OCI-LY7 (cell line): Measurements from ENCODE around the gene TTC21A. TPM values are rescaled to one million over a fixed set of nuclear protein-coding genes. Genes with fewer than 3 reads are reported as not detected.

Experiments used
- BruUV-seq: library from RNA; stranded (reverse); fragments of 400-500 nt; replicated peaks from 2 replicates; lab custom pipeline; 2021; lab: Mats Ljungman, UMichigan
- CTCF ChIA-PET: fragments of 300-600 bp; sonication (Branson Sonifier 250); formaldehyde crosslinking; loops from one replicate; lab custom pipeline; 2022; ENCODE audit warnings: antibody characterized with exemption; ENCODE audit not compliant: unreplicated experiment; lab: Charles Lee
- POLR2A ChIA-PET: fragments of 300-600 bp; sonication (Branson Sonifier 250); formaldehyde crosslinking; loops from one replicate; lab custom pipeline; 2022; ENCODE audit warnings: antibody characterized with exemption; lab: Charles Lee
- DNase-seq: peaks from one replicate; pipeline ENCODE4 v3.0.0-alpha.2; 2015; ENCODE audit warnings: low spot score
- H2AFZ ChIP-seq: fragments of 200-600 bp; sonication (generic), shearing (Covaris generic); 2 replicates; pipeline ENCODE4 v1.6.1; 2014; ENCODE audit warnings: mild to moderate bottlenecking, antibody characterized with exemption, low read length, moderate library complexity
- H3K27ac ChIP-seq: fragments of 200-600 bp; sonication (generic); 2 replicates; pipeline ENCODE4 v1.5.1; 2014; ENCODE audit warnings: mixed run types, low read depth, mild to moderate bottlenecking, moderate library complexity, low read length, inconsistent platforms; ENCODE audit not compliant: poor library complexity, severe bottlenecking
- H3K36me3 ChIP-seq: fragments of 200-600 bp; sonication (generic); 2 replicates; pipeline ENCODE4 v1.6.1; 2014; ENCODE audit warnings: mild to moderate bottlenecking, antibody characterized with exemption, low read length, moderate library complexity, mixed read lengths; ENCODE audit not compliant: insufficient read depth
- H3K4me1 ChIP-seq: fragments of 200-600 bp; sonication (generic); 2 replicates; pipeline ENCODE4 v1.5.1; 2014; ENCODE audit warnings: mild to moderate bottlenecking, low read length; ENCODE audit not compliant: insufficient read depth, poor library complexity, severe bottlenecking
- H3K4me2 ChIP-seq: fragments of 200-600 bp; sonication (generic); 2 replicates; pipeline ENCODE4 v1.6.1; 2014; ENCODE audit warnings: mild to moderate bottlenecking, low read length
- H3K4me3 ChIP-seq: fragments of 200-600 bp; sonication (generic); 2 replicates; pipeline ENCODE4 v1.5.1; 2014; ENCODE audit warnings: mild to moderate bottlenecking, low read depth, low read length; ENCODE audit not compliant: poor library complexity, severe bottlenecking
- H3K79me2 ChIP-seq: fragments of 200-600 bp; sonication (generic); 2 replicates; pipeline ENCODE4 v1.6.1; 2016; ENCODE audit warnings: low read depth, mild to moderate bottlenecking, low read length, moderate library complexity, mixed read lengths; ENCODE audit not compliant: insufficient read depth
- H3K9me2 ChIP-seq: fragments of 200-600 bp; sonication (generic); 2 replicates; pipeline ENCODE4 v1.6.1; 2016; ENCODE audit warnings: mild to moderate bottlenecking, low read length, mixed read lengths; ENCODE audit not compliant: insufficient read depth
- H3K9me3 ChIP-seq: fragments of 200-600 bp; sonication (generic); 2 replicates; pipeline ENCODE4 v1.6.1; 2014; ENCODE audit warnings: mild to moderate bottlenecking, mixed run types, low read length, mixed read lengths
- H4K20me1 ChIP-seq: fragments of 200-600 bp; sonication (generic); 2 replicates; pipeline ENCODE4 v1.6.1; 2014; ENCODE audit warnings: mild to moderate bottlenecking, antibody characterized with exemption, low read length, moderate library complexity, mixed read lengths; ENCODE audit not compliant: insufficient read depth
- EZH2phosphoT487 ChIP-seq: fragments of 200-600 bp; sonication (generic); IDR thresholded peaks from 2 replicates; pipeline ENCODE4 v1.6.1; 2018; ENCODE audit warnings: low read depth, borderline replicate concordance, mild to moderate bottlenecking, mixed run types, antibody characterized with exemption, low read length, moderate library complexity, mixed read lengths
- intact Hi-C: fragments of 100-400 bp; cut with micrococcal nuclease; formaldehyde crosslinking; loops from one replicate; pipeline ENCODE4 v1.10.0; 2022; ENCODE audit not compliant: unreplicated experiment
- total RNA-seq, 2 experiments: library from RNA; depleted of rRNA in 1 of 2; stranded (reverse); fragments of >200 nt in 1 of 2; shearing (Covaris generic) in 1 of 2; gene quantifications; 2 replicates each; pipeline ENCODE4 v1.2.3, GENCODE V29; 2014 to 2022
- TF ChIP-seq, protein P1 (sequence below): fragments of 200-600 bp; sonication (generic); conservative IDR thresholded peaks from 2 replicates; pipeline ENCODE4 v1.5.1; 2014; ENCODE audit warnings: mild to moderate bottlenecking, antibody characterized with exemption, low read length, moderate library complexity, mixed read lengths

The TTC21A gene
- total RNA-seq, 2 experiments from 2014 or later, result 12.8 to 27.1 TPM

DNA sequence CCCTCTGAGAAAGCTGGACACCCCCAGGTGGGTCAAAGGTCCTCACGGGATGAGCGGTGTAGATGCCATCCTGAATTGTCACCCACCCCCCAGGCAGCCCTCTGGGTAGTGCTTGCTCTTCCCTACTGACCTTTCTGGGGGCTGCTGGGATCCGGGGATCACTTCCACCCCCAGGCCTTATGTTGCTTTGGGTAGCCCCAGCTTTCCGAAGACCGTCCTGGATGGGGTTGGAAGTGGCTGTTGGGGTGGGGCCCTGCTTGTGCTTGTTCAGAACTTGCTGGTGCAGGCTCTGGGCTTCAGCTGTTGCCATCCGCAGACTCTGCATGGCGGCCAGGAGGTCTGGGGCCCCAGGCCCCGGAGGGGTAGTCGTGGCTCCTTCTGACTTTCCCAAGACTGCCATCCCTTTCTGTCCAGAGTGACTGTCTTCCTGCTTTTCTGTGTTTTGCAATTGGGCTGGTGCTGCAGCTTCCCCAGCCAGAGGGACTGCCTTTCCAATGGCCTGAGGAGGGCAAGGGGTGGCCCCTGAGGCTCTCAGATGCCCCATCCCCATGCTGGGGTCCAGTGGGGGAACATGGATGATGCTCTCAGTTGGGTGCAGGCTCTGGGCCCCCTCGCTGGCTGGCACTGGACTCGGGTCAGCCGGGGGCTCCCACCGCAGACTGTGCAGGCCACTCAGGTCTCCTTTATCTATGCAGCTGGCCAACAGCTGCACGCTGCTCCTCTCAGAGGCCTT is 78.6 kb downstream of the TTC21A start:
- Histone ChIP-seq H3K36me3 (no peaks in the 10 kb centered on the region), H3K4me1 (peaks cover 22% of the 10 kb centered on the region), H2AFZ (no peak overlapping the region), H3K9me3 (no peaks in the 10 kb centered on the region), H3K4me3 (no peak overlapping the region), H3K4me2 (no peak overlapping the region), H4K20me1 (no peaks in the 10 kb centered on the region), H3K27ac (no peak overlapping the region), H3K9me2 (no peaks in the 10 kb centered on the region), H3K79me2 (no peaks in the 10 kb centered on the region)
- BruUV-seq, result no TSS peak
- TF ChIP-seq EZH2phosphoT487, result no peak
- TF ChIP-seq, protein P1, sequence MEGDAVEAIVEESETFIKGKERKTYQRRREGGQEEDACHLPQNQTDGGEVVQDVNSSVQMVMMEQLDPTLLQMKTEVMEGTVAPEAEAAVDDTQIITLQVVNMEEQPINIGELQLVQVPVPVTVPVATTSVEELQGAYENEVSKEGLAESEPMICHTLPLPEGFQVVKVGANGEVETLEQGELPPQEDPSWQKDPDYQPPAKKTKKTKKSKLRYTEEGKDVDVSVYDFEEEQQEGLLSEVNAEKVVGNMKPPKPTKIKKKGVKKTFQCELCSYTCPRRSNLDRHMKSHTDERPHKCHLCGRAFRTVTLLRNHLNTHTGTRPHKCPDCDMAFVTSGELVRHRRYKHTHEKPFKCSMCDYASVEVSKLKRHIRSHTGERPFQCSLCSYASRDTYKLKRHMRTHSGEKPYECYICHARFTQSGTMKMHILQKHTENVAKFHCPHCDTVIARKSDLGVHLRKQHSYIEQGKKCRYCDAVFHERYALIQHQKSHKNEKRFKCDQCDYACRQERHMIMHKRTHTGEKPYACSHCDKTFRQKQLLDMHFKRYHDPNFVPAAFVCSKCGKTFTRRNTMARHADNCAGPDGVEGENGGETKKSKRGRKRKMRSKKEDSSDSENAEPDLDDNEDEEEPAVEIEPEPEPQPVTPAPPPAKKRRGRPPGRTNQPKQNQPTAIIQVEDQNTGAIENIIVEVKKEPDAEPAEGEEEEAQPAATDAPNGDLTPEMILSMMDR, result no peak
- no peak for DNase-seq
- intact Hi-C loops, result no loop called here
- POLR2A ChIA-PET, result interaction anchor here (1.2 to 1.8 kb wide), 2 partner anchors 13 to 102 kb away, joined by 4 to 8 read pairs; no protein-coding TSS in a partner anchor
- CTCF ChIA-PET, result interaction anchor here (1.6 to 2.4 kb wide), 2 partner anchors 102 to 106 kb away, joined by 5 to 10 read pairs; no protein-coding TSS in a partner anchor

DNA sequence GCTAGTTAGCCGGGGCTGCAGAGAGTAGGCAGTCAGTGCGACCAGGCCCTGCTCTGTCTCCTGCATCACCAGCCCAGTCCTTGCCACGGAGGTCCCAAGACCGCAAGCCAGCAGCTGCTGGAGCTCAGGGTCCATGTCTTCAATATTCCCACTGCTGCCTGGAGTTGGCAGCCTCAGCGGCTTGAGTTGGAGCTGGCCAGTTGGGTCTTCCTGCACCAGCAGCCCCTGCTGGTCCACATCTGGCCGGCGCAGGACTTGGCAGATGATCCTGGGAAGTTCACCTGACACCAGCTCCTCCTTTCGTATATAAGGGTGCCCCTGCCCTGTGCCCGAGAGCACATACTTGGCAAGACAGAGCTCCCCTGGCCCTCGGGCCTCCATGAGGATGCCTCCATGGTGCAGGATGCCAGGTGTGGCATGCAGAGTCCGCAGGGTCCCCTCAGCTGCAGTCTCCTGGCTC is 79.2 kb downstream of the TTC21A start:
- Histone ChIP-seq H3K36me3 (no peaks in the 10 kb centered on the region), H4K20me1 (no peaks in the 10 kb centered on the region), H3K27ac (no peak overlapping the region), H3K4me2 (no peak overlapping the region), H3K9me3 (no peaks in the 10 kb centered on the region), H3K79me2 (no peaks in the 10 kb centered on the region), H3K4me3 (no peak overlapping the region), H3K9me2 (no peaks in the 10 kb centered on the region), H2AFZ (no peak overlapping the region), H3K4me1 (peaks cover 16% of the 10 kb centered on the region)
- ChIA-PET CTCF (interaction anchor here (0.9 to 2.4 kb wide), 2 partner anchors 101 to 105 kb away, joined by 3 to 10 read pairs; no protein-coding TSS in a partner anchor), POLR2A (interaction anchor here (1.2 kb wide), 1 partner anchor 102 kb away, joined by 4 read pairs; no protein-coding TSS in a partner anchor)
- TF ChIP-seq, protein P1, result no peak
- TF ChIP-seq EZH2phosphoT487, result no peak
- DNase-seq, result no peak
- intact Hi-C loops, result no loop called here
- no TSS peak for BruUV-seq
